Gastrocnemius medialis (tissue), 4 donors: Measurements from ENCODE around the gene ODC1. TPM values are rescaled to one million over a fixed set of nuclear protein-coding genes. Genes with fewer than 3 reads are reported as not detected.

Experiments used
- ATAC-seq, 2 donors: fragments of 150-250 bp; one replicate each; pipeline ENCODE4 v1.9.1; 2016
- DNase-seq, 2 donors: peaks; one replicate each; pipeline ENCODE4 v3.0.0-alpha.2; 2019
- H3K27ac ChIP-seq, 4 donors: fragments of 200-600 bp; sonication (generic); 1 replicate in 1 of 4; 2 replicates in 3 of 4; pipeline ENCODE4 v1.5.1; 2016 to 2018; ENCODE audit warnings: mild to moderate bottlenecking in 2 of 4, moderate library complexity in 1 of 4
- H3K27me3 ChIP-seq, 3 donors: fragments of 200-600 bp; sonication (generic) in 2 of 3; 1 replicate in 1 of 3; 2 replicates in 2 of 3; pipeline versions ENCODE4 v1.5.1 to v1.6.0; 2016 to 2019; ENCODE audit warnings: mild to moderate bottlenecking in 1 of 3, moderate library complexity in 1 of 3
- H3K36me3 ChIP-seq, 2 donors: fragments of 200-600 bp; sonication (generic) in 1 of 2; one replicate each; pipeline ENCODE4 v1.5.1; 2017 to 2018
- H3K4me1 ChIP-seq, 2 donors: fragments of 200-600 bp; sonication (generic) in 1 of 2; one replicate each; pipeline ENCODE4 v1.5.1; 2016 to 2017; ENCODE audit warnings: mild to moderate bottlenecking in 2 of 2
- H3K4me3 ChIP-seq, 4 donors: fragments of 200-600 bp; sonication (generic) in 3 of 4; 1 replicate in 1 of 4; 2 replicates in 3 of 4; pipeline ENCODE4 v1.5.1; 2016 to 2019; ENCODE audit warnings: mild to moderate bottlenecking in 2 of 4
- H3K9me3 ChIP-seq, 3 donors: fragments of 200-600 bp; sonication (generic) in 2 of 3; 1 replicate in 1 of 3; 2 replicates in 2 of 3; pipeline ENCODE4 v1.5.1; 2016 to 2019
- POLR2A ChIP-seq, 2 donors: fragments of 450-650 bp; IDR thresholded peaks; one replicate each; pipeline ENCODE4 v1.6.1; 2017; ENCODE audit warnings: antibody characterized with exemption in 2 of 2, mild to moderate bottlenecking in 2 of 2, moderate library complexity in 2 of 2
- in situ Hi-C, 4 donors: fragments of 200-750 bp; cut with MboI; loops; one replicate each; pipeline versions ENCODE4 v1.15.0 to v1.8.0; 2017; ENCODE audit warnings: low sequenced_read_pairs in 4 of 4
- intact Hi-C: fragments of 100-400 bp; cut with DNase I; formaldehyde crosslinking; loops from one replicate; pipeline ENCODE4 v1.15.1; 2023; ENCODE audit warnings: low total_unique reads
- total RNA-seq, 4 donors: library from RNA; depleted of rRNA; stranded (reverse); fragments of >200 nt; gene quantifications; one replicate each; pipeline versions ENCODE4 v1.1.0 to v1.2.3, GENCODE V29; 2016
- TF ChIP-seq, protein P1 (sequence below), 5 experiments: fragments of 450-650 bp in 3 of 5; fragments of 200-600 bp in 2 of 5; sonication (generic) in 2 of 5; IDR thresholded peaks in 4 of 5; conservative IDR thresholded peaks in 1 of 5; 1 replicate in 4 of 5; 2 replicates in 1 of 5; pipeline ENCODE4 v1.5.1; 2016 to 2019; ENCODE audit warnings: antibody characterized with exemption in 5 of 5, mild to moderate bottlenecking in 3 of 5, moderate library complexity in 3 of 5

Gene ODC1
- total RNA-seq, 4 donors from 2014 or later: 134 to 339 (median 255) TPM

DNA sequence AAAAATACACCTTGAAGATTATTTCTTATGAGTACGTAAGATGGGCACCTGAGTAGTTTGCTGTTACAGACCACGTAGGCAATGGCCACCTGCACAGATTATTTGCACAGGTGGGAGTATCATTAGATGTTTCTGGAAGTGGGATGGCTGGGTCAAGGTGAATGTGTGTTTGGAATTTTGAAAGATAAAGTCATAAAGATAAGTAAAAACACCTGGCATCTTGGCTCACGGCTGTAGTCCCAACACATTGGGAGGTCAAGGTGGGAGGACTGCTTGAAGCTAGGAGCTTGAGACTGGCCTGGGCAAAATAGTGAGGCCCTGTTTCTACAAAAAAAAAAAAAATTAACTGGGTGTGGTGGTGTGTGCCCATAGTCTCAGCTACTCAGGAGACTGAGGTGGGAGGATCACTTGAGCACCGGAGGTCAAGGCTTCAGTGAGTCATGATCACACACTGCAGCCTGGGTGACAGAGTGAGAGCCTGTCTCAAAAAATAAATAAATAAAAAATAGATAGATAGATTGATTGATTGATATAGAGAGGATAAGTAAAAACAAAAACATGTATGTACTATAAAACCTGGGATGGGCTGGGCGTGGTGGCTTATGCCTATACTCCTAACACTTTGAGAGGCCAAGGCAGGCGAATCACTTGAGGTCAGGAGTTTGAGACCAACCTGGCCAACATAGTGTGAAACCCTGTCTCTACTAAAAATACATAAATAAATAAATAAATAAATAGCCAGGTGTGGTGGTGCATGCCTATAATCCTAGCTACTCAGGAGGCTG is 30.4 kb downstream of the ODC1 start:
- intact Hi-C loops (no loop called here), in situ Hi-C loops (loop anchor here in 2 of 4 donors (10.0 kb wide), 2 partner anchors 283 to 293 kb away; partner anchors contain the start of gene RRM2 (in 1 of the 2))

DNA sequence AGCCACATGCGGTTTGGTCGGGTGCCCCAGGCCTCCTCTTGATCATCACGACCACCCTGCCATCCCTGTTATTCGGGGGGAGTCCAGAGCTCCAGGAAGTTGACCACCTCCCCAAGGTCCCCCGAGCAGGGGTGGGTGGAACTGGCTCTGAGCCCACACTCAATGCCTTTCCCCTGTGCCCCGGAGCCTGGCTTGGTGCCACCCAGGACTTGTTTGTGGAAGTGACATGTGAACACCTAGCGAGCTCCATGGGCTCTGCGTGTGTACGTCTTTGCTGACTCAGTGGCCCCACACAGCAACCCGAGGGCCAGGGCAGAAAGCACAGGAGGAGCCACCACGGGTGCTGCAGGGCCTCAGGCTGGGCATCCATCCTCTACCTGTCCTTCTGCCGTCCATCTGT is 32.5 kb downstream of the ODC1 start:
- Histone ChIP-seq H3K36me3 (no peaks in the 10 kb centered on the region), H3K9me3 (no peaks in the 10 kb centered on the region), H3K27ac (no peak overlapping the region), H3K27me3 (no peaks in the 10 kb centered on the region), H3K4me1 (no peaks in the 10 kb centered on the region), H3K4me3 (no peak overlapping the region)
- TF ChIP-seq, protein P1, sequence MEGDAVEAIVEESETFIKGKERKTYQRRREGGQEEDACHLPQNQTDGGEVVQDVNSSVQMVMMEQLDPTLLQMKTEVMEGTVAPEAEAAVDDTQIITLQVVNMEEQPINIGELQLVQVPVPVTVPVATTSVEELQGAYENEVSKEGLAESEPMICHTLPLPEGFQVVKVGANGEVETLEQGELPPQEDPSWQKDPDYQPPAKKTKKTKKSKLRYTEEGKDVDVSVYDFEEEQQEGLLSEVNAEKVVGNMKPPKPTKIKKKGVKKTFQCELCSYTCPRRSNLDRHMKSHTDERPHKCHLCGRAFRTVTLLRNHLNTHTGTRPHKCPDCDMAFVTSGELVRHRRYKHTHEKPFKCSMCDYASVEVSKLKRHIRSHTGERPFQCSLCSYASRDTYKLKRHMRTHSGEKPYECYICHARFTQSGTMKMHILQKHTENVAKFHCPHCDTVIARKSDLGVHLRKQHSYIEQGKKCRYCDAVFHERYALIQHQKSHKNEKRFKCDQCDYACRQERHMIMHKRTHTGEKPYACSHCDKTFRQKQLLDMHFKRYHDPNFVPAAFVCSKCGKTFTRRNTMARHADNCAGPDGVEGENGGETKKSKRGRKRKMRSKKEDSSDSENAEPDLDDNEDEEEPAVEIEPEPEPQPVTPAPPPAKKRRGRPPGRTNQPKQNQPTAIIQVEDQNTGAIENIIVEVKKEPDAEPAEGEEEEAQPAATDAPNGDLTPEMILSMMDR (IDR thresholded peaks at IDR 0.05 in 4 of 5, conservative IDR thresholded peaks at IDR 0.05 in 1 of 5): no peak
- no peak for TF ChIP-seq POLR2A (IDR thresholded peaks at IDR 0.05)
- no peak for DNase-seq
- in situ Hi-C loops: loop anchor here in 2 of 4 donors (10.0 kb wide), 2 partner anchors 281 to 291 kb away; partner anchors contain the start of gene RRM2 (in 1 of the 2)
- intact Hi-C loops: no loop called here
- ATAC-seq: no peak

More for the DNA sequence above, 30.4 kb downstream of the ODC1 start:
- Histone ChIP-seq H3K27me3 (no peaks in the 10 kb centered on the region), H3K27ac (no peak overlapping the region), H3K4me1 (no peaks in the 10 kb centered on the region), H3K36me3 (no peaks in the 10 kb centered on the region), H3K9me3 (no peaks in the 10 kb centered on the region), H3K4me3 (no peak overlapping the region)
- ATAC-seq (no peak), DNase-seq (no peak)
- TF ChIP-seq, protein P1 (IDR thresholded peaks at IDR 0.05 in 4 of 5, conservative IDR thresholded peaks at IDR 0.05 in 1 of 5): no peak
- no peak for TF ChIP-seq POLR2A (IDR thresholded peaks at IDR 0.05)

DNA sequence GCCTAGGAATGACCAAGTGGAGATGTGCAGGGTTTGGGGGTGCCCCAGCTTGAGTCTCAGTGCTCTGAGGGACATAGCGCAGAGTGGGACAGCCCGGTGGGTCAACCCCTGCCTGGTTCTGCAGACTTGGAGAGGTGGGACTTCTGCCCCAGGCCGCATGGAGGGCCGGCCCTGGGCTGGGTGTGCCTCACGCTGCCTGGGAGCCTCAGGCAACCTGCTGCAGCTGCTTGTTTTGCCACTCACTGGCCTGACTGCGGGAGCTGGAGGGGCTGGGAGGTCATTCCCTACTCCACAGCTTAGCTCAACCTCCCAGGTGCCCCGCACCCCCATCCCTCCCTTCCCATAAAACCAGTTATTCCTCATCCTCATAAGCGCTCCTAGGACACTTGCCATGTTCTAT is 33.1 kb downstream of the ODC1 start:
- Histone ChIP-seq H3K27ac (no peak overlapping the region), H3K27me3 (no peaks in the 10 kb centered on the region), H3K9me3 (no peaks in the 10 kb centered on the region), H3K4me1 (no peaks in the 10 kb centered on the region), H3K4me3 (no peak overlapping the region), H3K36me3 (no peaks in the 10 kb centered on the region)
- ATAC-seq: no peak
- intact Hi-C loops (no loop called here), in situ Hi-C loops (loop anchor here in 2 of 4 donors (10.0 kb wide), 2 partner anchors 280 to 290 kb away; partner anchors contain the start of gene RRM2 (in 1 of the 2))
- no peak for DNase-seq
- TF ChIP-seq, protein P1 (IDR thresholded peaks at IDR 0.05 in 4 of 5, conservative IDR thresholded peaks at IDR 0.05 in 1 of 5): no peak
- no peak for TF ChIP-seq POLR2A (IDR thresholded peaks at IDR 0.05)

DNA sequence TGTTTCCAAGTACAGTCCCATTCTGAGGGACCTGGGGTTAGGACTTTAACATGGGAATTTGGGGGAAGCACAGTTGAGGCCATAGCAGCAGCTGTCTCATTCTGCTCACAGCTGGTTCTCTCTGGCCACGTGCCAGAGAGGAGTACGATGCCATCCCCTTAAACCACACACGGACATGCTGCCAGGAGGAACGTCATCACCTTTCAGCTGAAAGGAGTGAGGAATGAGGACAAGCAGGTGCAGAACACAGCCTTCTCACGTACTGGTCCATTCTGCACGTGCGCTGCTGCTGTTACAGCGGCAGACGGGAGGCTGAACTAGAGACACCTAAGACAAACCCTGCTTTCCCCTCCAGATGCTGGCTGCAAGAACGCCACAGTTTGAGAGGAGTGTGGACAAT is 33.5 kb downstream of the ODC1 start:
- no peak for DNase-seq
- no peak overlapping the region for H3K27ac ChIP-seq
- no peaks in the 10 kb centered on the region for H3K27me3 ChIP-seq
- no peaks in the 10 kb centered on the region for H3K36me3 ChIP-seq
- intact Hi-C loops: no loop called here
- TF ChIP-seq, protein P1 (IDR thresholded peaks at IDR 0.05 in 4 of 5, conservative IDR thresholded peaks at IDR 0.05 in 1 of 5): no peak
- no peak for TF ChIP-seq POLR2A (IDR thresholded peaks at IDR 0.05)
- H3K4me1 ChIP-seq: no peaks in the 10 kb centered on the region
- no peak for ATAC-seq
- no peaks in the 10 kb centered on the region for H3K9me3 ChIP-seq
- in situ Hi-C loops: loop anchor here in 3 of 4 donors (5.0 to 10.0 kb wide), 3 partner anchors 280 to 290 kb away; partner anchors contain the start of gene RRM2 (in 1 of the 3)
- H3K4me3 ChIP-seq: no peak overlapping the region
